Activated CD8-positive, alpha-beta T cell treated with anti-CD3 and anti-CD28 coated beads, Interleukin-2, amount 10 ng/mL, durations not matched to agents 7 days and 5 days (primary cell): Measurements from ENCODE around the gene PCLO. TPM values are rescaled to one million over a fixed set of nuclear protein-coding genes. Genes with fewer than 3 reads are reported as not detected.
A peak's percentile ranks its signal among the peaks of the same experiment; 100 is the strongest.

Experiments used
- ATAC-seq: fragments of 150-1000 bp; cut with Tn5 transposase; one replicate; pipeline ENCODE4 v1.10.0; 2021; ENCODE audit warnings: moderate library complexity
- CTCF ChIA-PET: fragments of 350-600 bp; sonication (Branson Sonifier 250); formaldehyde crosslinking; loops from one replicate; lab custom pipeline; 2021; ENCODE audit warnings: antibody characterized with exemption; lab: Charles Lee
- POLR2A ChIA-PET: fragments of 350-600 bp; sonication (Branson Sonifier 250); formaldehyde crosslinking; loops from one replicate; lab custom pipeline; 2021; ENCODE audit warnings: antibody characterized with exemption; lab: Charles Lee
- DNase-seq: peaks from one replicate; pipeline ENCODE4 v3.0.0-alpha.2; 2020
- H3K27ac Mint-ChIP-seq: one replicate; pipeline ENCODE4 v1.8.0; 2021; ENCODE audit warnings: mild to moderate bottlenecking, mixed read lengths
- H3K27me3 Mint-ChIP-seq: one replicate; pipeline ENCODE4 v1.8.0; 2021; ENCODE audit warnings: low read depth, mixed read lengths
- H3K36me3 Mint-ChIP-seq: one replicate; pipeline ENCODE4 v1.8.0; 2021; ENCODE audit warnings: low read depth, mixed read lengths
- H3K4me1 Mint-ChIP-seq: one replicate; pipeline ENCODE4 v1.8.0; 2021; ENCODE audit warnings: low read depth, mixed read lengths
- H3K4me3 Mint-ChIP-seq: one replicate; pipeline ENCODE4 v1.8.0; 2021; ENCODE audit warnings: mild to moderate bottlenecking, mixed read lengths
- H3K9me3 Mint-ChIP-seq: one replicate; pipeline ENCODE4 v1.8.0; 2022; ENCODE audit warnings: mixed read lengths; ENCODE audit not compliant: insufficient read depth
- total RNA-seq, 2 experiments: library from RNA; stranded (reverse); gene quantifications; one replicate each; pipeline ENCODE4 v1.2.3, GENCODE V29; 2021

The PCLO gene
- total RNA-seq, 2 experiments from 2014 or later: not detected

DNA sequence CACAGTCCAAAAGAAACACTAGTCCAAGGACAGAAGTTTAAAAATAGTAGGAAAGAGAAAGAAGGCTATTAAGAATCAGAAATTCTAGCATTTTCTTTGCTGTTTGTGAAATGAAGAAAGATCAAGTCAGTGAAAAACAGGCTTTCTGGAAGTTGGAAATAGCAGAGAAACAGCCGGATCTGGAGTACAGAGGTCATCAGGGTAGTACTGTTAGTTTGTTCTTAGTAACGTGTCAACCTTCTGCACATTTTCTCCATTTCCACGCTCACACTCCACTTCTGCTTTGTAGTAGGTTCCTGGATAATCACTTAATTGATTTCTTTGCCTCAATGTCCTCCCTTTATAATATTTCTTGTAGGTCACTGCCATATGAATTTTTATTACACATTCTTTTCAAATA, 322.6 kb downstream of the PCLO start:
- H3K27me3 Mint-ChIP-seq: no peaks in the 10 kb centered on the region
- ChIA-PET POLR2A (no interaction called here), CTCF (no interaction called here)
- H3K9me3 Mint-ChIP-seq: peaks cover 4% of the 10 kb centered on the region
- no peak overlapping the region for H3K4me3 Mint-ChIP-seq
- H3K27ac Mint-ChIP-seq: no peak overlapping the region
- no peaks in the 10 kb centered on the region for H3K36me3 Mint-ChIP-seq
- ATAC-seq (no peak), DNase-seq (no peak)
- no peaks in the 10 kb centered on the region for H3K4me1 Mint-ChIP-seq

DNA sequence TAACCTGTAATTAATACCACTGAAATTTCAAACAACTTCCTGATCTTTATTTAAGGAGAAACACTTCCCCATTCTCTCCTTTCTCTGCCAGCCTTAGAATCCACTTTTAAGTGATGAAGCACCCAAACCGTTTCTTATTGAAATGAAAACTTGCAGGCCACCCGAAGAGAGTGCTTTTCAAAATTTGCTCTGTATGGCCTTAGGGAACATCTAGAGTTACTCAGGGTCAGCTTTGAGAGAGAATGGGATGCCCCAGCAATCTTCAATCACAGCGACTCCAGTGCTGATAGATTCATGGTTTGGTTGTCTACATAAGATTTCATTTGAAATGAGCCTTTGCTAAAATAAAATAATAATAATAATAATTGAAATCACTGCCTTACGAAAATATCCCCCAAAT, 323.1 kb downstream of the PCLO start:
- ATAC-seq (no peak), DNase-seq (no peak)
- Mint-ChIP-seq H3K4me1 (no peaks in the 10 kb centered on the region), H3K4me3 (no peak overlapping the region), H3K27ac (no peak overlapping the region), H3K9me3 (peaks cover 4% of the 10 kb centered on the region), H3K27me3 (no peaks in the 10 kb centered on the region), H3K36me3 (no peaks in the 10 kb centered on the region)
- ChIA-PET CTCF (no interaction called here), POLR2A (no interaction called here)

DNA sequence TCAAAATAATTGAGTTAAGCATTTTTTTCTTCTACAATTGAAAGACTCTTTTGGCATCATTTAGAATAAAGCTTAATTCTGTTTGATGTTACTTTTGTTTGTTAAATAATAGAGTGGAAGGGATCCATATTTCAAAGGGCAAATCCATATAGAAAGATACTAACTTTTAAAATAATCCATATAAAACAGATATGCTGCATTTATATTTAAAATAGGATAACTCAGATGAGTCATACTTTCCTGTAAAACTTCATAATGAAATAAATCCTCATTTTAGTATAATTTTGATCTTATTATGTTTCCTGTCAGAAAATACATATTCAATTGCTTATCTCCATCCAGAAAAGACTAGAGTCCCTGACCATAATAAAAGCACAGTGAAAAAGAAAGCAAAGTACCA, 323.6 kb downstream of the PCLO start:
- no peaks in the 10 kb centered on the region for H3K27me3 Mint-ChIP-seq
- CTCF ChIA-PET: no interaction called here
- POLR2A ChIA-PET: no interaction called here
- ATAC-seq (no peak), DNase-seq (no peak)
- peaks cover 4% of the 10 kb centered on the region for H3K9me3 Mint-ChIP-seq
- H3K4me3 Mint-ChIP-seq: no peak overlapping the region
- no peaks in the 10 kb centered on the region for H3K4me1 Mint-ChIP-seq
- H3K27ac Mint-ChIP-seq: no peak overlapping the region
- H3K36me3 Mint-ChIP-seq: no peaks in the 10 kb centered on the region

DNA sequence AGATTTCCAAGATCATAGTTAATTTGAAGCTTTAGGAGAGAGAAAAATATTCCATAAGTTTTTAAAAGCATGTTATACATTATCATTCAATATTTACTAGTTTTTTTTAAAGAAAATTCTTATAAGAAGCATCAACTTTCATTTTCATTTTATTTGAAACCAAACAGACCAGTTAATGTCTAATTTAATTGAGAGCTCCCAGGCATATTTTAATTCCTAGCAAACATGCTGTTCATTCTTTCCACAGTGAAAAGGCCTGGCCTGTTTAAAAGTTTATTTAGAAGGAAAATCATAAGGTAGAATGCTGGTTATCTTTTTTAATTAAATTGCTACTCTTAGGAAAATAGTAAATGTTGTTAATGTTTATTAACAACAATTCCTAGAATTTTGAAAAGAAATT, 324.4 kb downstream of the PCLO start:
- no peak for ATAC-seq
- Mint-ChIP-seq H3K9me3 (peaks cover 4% of the 10 kb centered on the region), H3K27ac (no peak overlapping the region), H3K4me1 (no peaks in the 10 kb centered on the region), H3K27me3 (no peaks in the 10 kb centered on the region), H3K4me3 (no peak overlapping the region), H3K36me3 (no peaks in the 10 kb centered on the region)
- CTCF ChIA-PET: no interaction called here
- POLR2A ChIA-PET: no interaction called here
- DNase-seq: no peak

DNA sequence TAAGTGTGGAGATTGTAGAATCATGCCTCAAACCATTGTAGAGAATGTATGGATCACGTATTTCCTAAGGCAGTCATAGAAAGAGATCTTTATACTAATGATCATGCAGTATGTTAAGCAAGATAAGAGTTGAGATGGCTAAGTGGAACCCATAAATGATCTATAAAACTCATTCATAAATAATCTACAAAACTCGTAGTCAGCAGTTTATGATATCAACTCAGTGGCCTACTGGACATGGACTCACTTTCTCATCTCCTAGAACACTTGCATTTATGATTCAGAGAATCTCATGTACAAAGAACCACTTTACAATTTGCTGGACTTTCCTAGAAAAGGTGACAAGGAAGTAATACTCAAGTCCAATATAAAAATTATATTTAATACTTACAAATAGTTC, 339.6 kb downstream of the PCLO start:
- Mint-ChIP-seq H3K36me3 (no peaks in the 10 kb centered on the region), H3K27ac (no peak overlapping the region), H3K27me3 (no peaks in the 10 kb centered on the region), H3K9me3 (no peaks in the 10 kb centered on the region), H3K4me1 (no peaks in the 10 kb centered on the region), H3K4me3 (no peak overlapping the region)
- ChIA-PET CTCF (no interaction called here), POLR2A (no interaction called here)
- no peak for DNase-seq
- no peak for ATAC-seq

DNA sequence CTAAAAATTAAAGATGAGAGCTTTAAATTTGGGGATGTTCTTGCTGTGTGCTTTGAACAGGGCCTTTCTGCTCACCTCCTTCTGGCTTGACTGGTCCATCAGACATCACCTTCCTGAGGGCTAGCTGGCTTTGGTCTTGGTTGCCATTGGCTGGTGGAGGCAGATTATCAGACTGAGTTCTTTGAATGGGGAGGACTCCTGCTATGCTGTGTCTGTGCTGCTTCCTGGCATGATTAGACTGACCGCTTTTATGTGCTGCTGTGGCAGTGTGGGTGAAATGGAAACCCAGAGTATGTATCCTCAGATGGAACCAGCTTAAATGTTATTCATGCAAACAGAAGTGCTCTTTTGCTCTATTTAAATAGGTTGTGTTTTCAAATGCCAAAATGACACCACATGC, 341.6 kb downstream of the PCLO start:
- DNase-seq: no peak
- H3K4me1 Mint-ChIP-seq: no peaks in the 10 kb centered on the region
- no peak for ATAC-seq
- CTCF ChIA-PET: no interaction called here
- POLR2A ChIA-PET: no interaction called here
- H3K9me3 Mint-ChIP-seq: no peaks in the 10 kb centered on the region
- no peak overlapping the region for H3K4me3 Mint-ChIP-seq
- no peaks in the 10 kb centered on the region for H3K27me3 Mint-ChIP-seq
- no peaks in the 10 kb centered on the region for H3K36me3 Mint-ChIP-seq
- no peak overlapping the region for H3K27ac Mint-ChIP-seq

DNA sequence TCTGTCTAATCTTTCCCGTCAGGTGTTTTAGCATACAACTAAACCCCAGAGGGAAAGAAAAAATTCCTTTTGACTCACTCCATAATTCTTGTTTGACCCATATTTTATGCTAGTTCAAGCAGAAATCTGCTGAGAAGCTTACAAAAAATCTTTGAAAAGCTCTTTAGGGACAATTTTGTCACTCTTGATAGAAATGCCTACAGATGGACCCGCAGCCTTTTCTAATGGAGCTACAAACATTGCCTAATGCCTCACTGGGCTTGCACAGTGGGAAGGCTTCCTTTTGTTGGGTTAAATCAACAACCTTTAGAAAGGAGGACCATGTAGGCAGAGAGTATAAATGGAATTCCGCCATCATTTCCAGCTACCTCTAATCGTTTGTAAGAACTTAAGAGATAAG, 344.5 kb downstream of the PCLO start:
- no peak for DNase-seq
- Mint-ChIP-seq H3K4me1 (no peaks in the 10 kb centered on the region), H3K27me3 (no peaks in the 10 kb centered on the region), H3K4me3 (no peak overlapping the region), H3K36me3 (no peaks in the 10 kb centered on the region), H3K27ac (no peak overlapping the region), H3K9me3 (no peaks in the 10 kb centered on the region)
- ChIA-PET CTCF (no interaction called here), POLR2A (no interaction called here)
- no peak for ATAC-seq

DNA sequence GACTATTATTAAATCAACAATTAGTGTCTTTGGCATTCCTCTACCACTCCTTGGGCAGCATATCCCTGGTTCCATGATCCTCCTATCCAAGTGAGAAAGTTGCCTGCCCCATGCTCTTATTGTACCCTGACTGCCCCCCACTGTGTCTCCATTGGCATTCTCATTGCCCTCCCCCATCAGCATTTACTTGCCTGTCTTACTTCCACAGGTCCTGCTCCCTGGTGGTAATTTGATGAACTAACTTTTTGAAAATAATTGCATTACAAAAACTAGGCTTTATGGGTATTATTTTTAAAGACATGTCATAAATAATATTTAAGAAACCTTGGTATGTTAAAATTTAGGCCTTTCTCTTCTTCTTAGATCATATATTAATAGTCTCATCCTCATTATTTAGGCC, 346.4 kb downstream of the PCLO start:
- no peak overlapping the region for H3K27ac Mint-ChIP-seq
- ATAC-seq (no peak), DNase-seq (no peak)
- no peaks in the 10 kb centered on the region for H3K36me3 Mint-ChIP-seq
- no peaks in the 10 kb centered on the region for H3K9me3 Mint-ChIP-seq
- CTCF ChIA-PET: no interaction called here
- H3K4me3 Mint-ChIP-seq: no peak overlapping the region
- POLR2A ChIA-PET: no interaction called here
- no peaks in the 10 kb centered on the region for H3K4me1 Mint-ChIP-seq
- no peaks in the 10 kb centered on the region for H3K27me3 Mint-ChIP-seq

DNA sequence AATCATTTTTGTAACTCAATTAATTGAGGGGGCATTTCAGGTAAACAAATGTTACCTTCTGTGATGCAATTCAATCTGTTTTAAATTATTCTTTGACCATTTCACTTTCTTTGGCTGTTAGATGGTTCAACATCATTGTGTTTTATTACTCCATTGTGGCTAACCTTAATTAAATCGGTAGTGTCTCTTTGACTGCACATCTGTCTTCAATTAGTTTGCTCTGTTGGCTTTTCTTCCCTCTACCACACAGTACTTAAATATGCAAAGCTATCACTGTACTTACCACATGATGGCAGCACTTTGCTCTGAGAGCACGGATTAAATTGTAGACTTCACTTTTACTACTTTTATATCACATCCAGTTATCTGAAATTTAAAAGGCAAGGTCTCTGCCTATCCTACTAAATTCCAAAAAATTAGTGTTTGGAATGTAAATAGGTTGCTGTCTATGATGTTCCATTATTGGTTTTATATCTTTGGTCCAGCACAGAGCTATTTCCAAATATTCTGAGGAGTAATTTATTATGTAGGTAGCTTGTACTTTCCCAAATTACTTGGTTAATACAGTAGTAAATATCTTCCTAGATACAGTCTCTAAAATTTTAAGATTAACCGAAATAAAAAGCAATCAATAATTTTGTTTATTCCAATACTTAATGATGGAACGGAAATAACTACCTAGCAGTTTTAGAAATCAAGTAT, 352.0 kb downstream of the PCLO start:
- H3K27me3 Mint-ChIP-seq: no peaks in the 10 kb centered on the region
- ATAC-seq (no peak), DNase-seq (peak; percentile 23)
- H3K27ac Mint-ChIP-seq: no peak overlapping the region
- H3K9me3 Mint-ChIP-seq: no peaks in the 10 kb centered on the region
- ChIA-PET POLR2A (no interaction called here), CTCF (interaction anchor here (0.7 to 1.0 kb wide), 3 partner anchors 8 to 37 kb away, joined by 3 read pairs; no protein-coding TSS in a partner anchor)
- no peaks in the 10 kb centered on the region for H3K36me3 Mint-ChIP-seq
- H3K4me1 Mint-ChIP-seq: no peaks in the 10 kb centered on the region
- H3K4me3 Mint-ChIP-seq: no peak overlapping the region

DNA sequence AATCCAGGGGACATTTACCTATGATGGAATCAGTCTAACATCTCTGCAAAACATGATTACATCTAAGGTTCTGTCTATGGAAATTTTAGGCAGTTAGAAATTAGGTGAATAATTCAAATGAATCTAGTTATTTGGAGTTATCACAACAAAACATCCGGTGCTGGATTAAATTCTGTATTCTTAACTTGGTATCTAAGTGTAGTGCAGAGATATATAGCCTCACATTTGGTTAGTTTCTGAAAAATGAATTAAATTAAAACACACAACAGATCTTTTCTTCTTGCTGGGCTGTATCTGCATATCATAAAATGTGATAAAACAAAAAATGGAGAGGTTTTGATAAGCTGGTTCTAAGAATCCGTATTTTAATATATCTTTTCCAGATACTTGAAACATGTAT, 354.1 kb downstream of the PCLO start:
- DNase-seq: no peak
- Mint-ChIP-seq H3K27me3 (no peaks in the 10 kb centered on the region), H3K9me3 (no peaks in the 10 kb centered on the region), H3K4me1 (no peaks in the 10 kb centered on the region), H3K27ac (no peak overlapping the region), H3K4me3 (no peak overlapping the region), H3K36me3 (no peaks in the 10 kb centered on the region)
- ChIA-PET POLR2A (no interaction called here), CTCF (no interaction called here)
- no peak for ATAC-seq

DNA sequence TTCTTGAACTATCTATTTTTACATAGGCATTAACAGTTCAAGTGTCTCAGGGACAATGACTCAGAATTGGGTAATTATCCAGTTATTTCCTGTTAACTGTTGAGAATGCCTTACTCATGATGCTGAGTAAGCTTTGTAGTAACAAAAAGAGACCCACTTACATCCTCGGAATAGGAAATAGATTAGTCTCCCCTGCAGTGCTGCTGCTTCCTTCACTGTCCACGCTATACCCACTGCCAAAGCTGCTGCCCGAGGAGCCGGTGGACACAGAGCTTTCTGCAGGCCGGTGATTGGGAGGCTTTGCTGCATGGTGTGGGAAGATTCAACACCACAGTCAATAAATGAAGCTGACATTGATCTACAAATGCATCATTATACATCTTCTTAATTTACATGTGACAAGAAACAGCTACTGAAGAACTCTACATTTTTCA, 357.1 kb downstream of the PCLO start:
- ATAC-seq (no peak), DNase-seq (no peak)
- Mint-ChIP-seq H3K36me3 (no peaks in the 10 kb centered on the region), H3K9me3 (no peaks in the 10 kb centered on the region), H3K27ac (no peak overlapping the region), H3K4me1 (no peaks in the 10 kb centered on the region), H3K4me3 (no peak overlapping the region), H3K27me3 (no peaks in the 10 kb centered on the region)
- ChIA-PET POLR2A (no interaction called here), CTCF (no interaction called here)

DNA sequence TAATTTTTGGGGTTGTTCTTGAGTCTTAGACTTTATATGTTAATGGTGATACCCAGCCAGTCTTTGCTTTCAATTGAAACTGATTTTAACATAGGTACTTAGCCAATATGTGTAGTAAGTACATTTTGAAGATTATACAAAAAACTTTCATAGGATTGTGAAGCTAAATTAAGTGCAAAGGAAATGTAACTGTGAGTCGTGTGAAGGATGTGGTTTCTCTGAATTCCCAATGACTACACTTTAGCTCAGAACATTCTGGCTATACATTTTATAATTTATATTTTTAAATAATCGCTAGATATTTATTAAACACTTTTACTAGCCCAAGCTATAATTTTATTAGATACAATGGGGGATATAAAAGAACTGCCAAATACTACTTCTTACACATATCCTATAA, 359.3 kb downstream of the PCLO start:
- ATAC-seq (no peak), DNase-seq (no peak)
- CTCF ChIA-PET: no interaction called here
- H3K36me3 Mint-ChIP-seq: no peaks in the 10 kb centered on the region
- H3K9me3 Mint-ChIP-seq: no peaks in the 10 kb centered on the region
- no peaks in the 10 kb centered on the region for H3K4me1 Mint-ChIP-seq
- POLR2A ChIA-PET: no interaction called here
- no peak overlapping the region for H3K27ac Mint-ChIP-seq
- no peak overlapping the region for H3K4me3 Mint-ChIP-seq
- H3K27me3 Mint-ChIP-seq: no peaks in the 10 kb centered on the region
